Esophagus squamous epithelium (tissue), 5 donors: ENCODE data around the gene SEPHS1. TPM values are rescaled to one million over a fixed set of nuclear protein-coding genes. Genes with fewer than 3 reads are reported as not detected.

Experiments
- DNase-seq: peaks from one replicate; lab custom pipeline; 2025; lab: John Stamatoyannopoulos, UW
- H3K27ac ChIP-seq, 4 donors: fragments of 200-600 bp; sonication (generic); one replicate each; pipeline ENCODE4 v1.5.1; 2016 to 2019; ENCODE audit warnings: mild to moderate bottlenecking in 1 of 4
- H3K27me3 ChIP-seq, 4 donors: fragments of 200-600 bp; sonication (generic); 1 replicate in 3 of 4; 2 replicates in 1 of 4; pipeline versions ENCODE4 v1.5.1 to v1.6.0; 2017 to 2021; ENCODE audit warnings: antibody characterized with exemption in 1 of 4
- H3K36me3 ChIP-seq, 3 donors: fragments of 200-600 bp; sonication (generic); one replicate each; pipeline ENCODE4 v1.5.1; 2016 to 2019
- H3K4me1 ChIP-seq, 3 donors: fragments of 200-600 bp; sonication (generic); one replicate each; pipeline ENCODE4 v1.5.1; 2017 to 2019
- H3K4me3 ChIP-seq, 4 donors: fragments of 200-600 bp; sonication (generic); 1 replicate in 3 of 4; 2 replicates in 1 of 4; pipeline ENCODE4 v1.5.1; 2016 to 2019; ENCODE audit warnings: mild to moderate bottlenecking in 2 of 4, moderate library complexity in 1 of 4
- H3K9me3 ChIP-seq, 3 donors: fragments of 200-600 bp; sonication (generic); one replicate each; pipeline ENCODE4 v1.5.1; 2016 to 2019
- POLR2A ChIP-seq, 4 donors: fragments of 450-650 bp; IDR thresholded peaks; one replicate each; pipeline ENCODE4 v1.6.1; 2017; ENCODE audit warnings: antibody characterized with exemption in 4 of 4, mild to moderate bottlenecking in 4 of 4, moderate library complexity in 3 of 4
- whole genome bisulfite sequencing, 2 donors: methylation state at CpG; one replicate each; pipeline ENCODE4 v1.1.5; 2018; 5-methylcytosine and 5-hydroxymethylcytosine counted together
- intact Hi-C: fragments of 100-400 bp; cut with DNase I; formaldehyde crosslinking; loops from one replicate; pipeline ENCODE4 v1.15.0; 2022
- total RNA-seq, 4 donors: library from RNA; depleted of rRNA; stranded (reverse); fragments of >200 nt; gene quantifications; one replicate each; pipeline ENCODE4 v1.1.0, GENCODE V29; 2016
- TF ChIP-seq, protein P1 (sequence below), 6 experiments: fragments of 450-650 bp in 4 of 6; fragments of 200-600 bp in 2 of 6; sonication (generic) in 2 of 6; IDR thresholded peaks; one replicate each; pipeline ENCODE4 v1.5.1; 2016 to 2019; ENCODE audit warnings: antibody characterized with exemption in 6 of 6, mild to moderate bottlenecking in 4 of 6, moderate library complexity in 4 of 6
- donor health status: DM: yes; HTN: yes; CAD: no.

SEPHS1 gene
- total RNA-seq, 4 donors from 2014 or later = 14.5 to 30.9 (median 26.2) TPM

DNA sequence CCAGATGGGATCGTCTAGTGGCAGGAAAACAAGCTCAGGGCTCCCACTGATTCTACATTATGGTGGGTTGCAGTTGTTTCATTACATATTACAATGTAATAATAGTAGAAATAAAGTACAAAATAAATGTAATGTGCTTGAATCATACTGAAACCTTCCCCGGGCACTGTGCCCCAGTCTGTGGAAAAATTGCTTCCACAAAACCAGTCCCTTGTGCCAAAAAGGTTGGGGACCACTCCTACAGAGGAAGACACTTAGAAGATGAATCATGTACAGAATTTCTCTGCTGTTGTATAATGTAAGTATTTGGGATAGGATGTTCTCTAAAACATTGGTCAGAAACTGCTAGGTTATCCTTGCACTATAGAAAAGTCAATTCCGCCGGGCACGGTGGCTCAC is 36.9 kb downstream of the SEPHS1 start:
- no peak for DNase-seq
- H3K27me3 ChIP-seq = no peaks in the 10 kb centered on the region
- no peaks in the 10 kb centered on the region for H3K36me3 ChIP-seq
- no peak overlapping the region for H3K4me3 ChIP-seq
- intact Hi-C loops = no loop called here
- no peaks in the 10 kb centered on the region for H3K9me3 ChIP-seq
- no peak for TF ChIP-seq POLR2A (IDR thresholded peaks at IDR 0.05)
- TF ChIP-seq, protein P1, sequence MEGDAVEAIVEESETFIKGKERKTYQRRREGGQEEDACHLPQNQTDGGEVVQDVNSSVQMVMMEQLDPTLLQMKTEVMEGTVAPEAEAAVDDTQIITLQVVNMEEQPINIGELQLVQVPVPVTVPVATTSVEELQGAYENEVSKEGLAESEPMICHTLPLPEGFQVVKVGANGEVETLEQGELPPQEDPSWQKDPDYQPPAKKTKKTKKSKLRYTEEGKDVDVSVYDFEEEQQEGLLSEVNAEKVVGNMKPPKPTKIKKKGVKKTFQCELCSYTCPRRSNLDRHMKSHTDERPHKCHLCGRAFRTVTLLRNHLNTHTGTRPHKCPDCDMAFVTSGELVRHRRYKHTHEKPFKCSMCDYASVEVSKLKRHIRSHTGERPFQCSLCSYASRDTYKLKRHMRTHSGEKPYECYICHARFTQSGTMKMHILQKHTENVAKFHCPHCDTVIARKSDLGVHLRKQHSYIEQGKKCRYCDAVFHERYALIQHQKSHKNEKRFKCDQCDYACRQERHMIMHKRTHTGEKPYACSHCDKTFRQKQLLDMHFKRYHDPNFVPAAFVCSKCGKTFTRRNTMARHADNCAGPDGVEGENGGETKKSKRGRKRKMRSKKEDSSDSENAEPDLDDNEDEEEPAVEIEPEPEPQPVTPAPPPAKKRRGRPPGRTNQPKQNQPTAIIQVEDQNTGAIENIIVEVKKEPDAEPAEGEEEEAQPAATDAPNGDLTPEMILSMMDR (IDR thresholded peaks at IDR 0.05) = no peak
- H3K4me1 ChIP-seq = no peaks in the 10 kb centered on the region
- no peak overlapping the region for H3K27ac ChIP-seq
- 55 to 85% methylated on average over 4 to 5 of the region's 5 CpGs for WGBS, 2 donors

- H3K27me3 ChIP-seq = no peaks in the 10 kb centered on the region
- no peak overlapping the region for H3K27ac ChIP-seq
- TF ChIP-seq, protein P1 (IDR thresholded peaks at IDR 0.05) = no peak
- no peaks in the 10 kb centered on the region for H3K4me1 ChIP-seq
- H3K9me3 ChIP-seq = no peaks in the 10 kb centered on the region
- WGBS, 2 donors = 79 to 86% methylated on average over 6 to 7 of the region's 7 CpGs
- no peak for DNase-seq
- H3K4me3 ChIP-seq = no peak overlapping the region
- H3K36me3 ChIP-seq = no peaks in the 10 kb centered on the region
- intact Hi-C loops = no loop called here
These were observed 37.4 kb downstream of the SEPHS1 start for GRCh38 chr10:13310518-13311176.

DNA sequence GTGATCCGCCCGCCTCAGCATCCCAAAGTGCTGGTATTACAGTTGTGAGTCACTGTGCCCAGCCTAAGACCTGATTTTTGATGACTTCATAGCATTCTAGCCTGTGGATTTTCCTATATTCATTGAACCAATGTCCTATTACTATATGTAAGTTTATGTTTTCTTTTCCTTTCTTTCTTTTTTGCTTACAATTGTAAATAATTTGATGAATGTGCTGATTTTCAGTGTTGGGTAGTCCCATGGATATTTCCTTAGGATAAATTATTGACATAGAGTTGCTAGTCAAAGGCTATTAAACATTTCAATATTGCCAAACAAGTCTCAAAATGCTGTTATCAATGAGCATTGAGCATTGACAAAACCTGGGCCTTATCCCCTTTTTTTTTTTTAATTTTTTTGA is 38.3 kb downstream of the SEPHS1 start:
- H3K9me3 ChIP-seq = no peaks in the 10 kb centered on the region
- intact Hi-C loops = no loop called here
- H3K4me1 ChIP-seq = no peaks in the 10 kb centered on the region
- H3K4me3 ChIP-seq = no peak overlapping the region
- H3K36me3 ChIP-seq = no peaks in the 10 kb centered on the region
- H3K27ac ChIP-seq = no peak overlapping the region
- WGBS, 2 donors = 86 to 96% methylated on average over 2 of the region's 2 CpGs
- H3K27me3 ChIP-seq = no peaks in the 10 kb centered on the region
- TF ChIP-seq POLR2A (IDR thresholded peaks at IDR 0.05) = no peak
- TF ChIP-seq, protein P1 (IDR thresholded peaks at IDR 0.05) = no peak
- no peak for DNase-seq

GRCh38 chr10:13308096-13308495 is 40.0 kb downstream of the SEPHS1 start:
- H3K36me3 ChIP-seq = no peaks in the 10 kb centered on the region
- H3K27me3 ChIP-seq = no peaks in the 10 kb centered on the region
- no peak overlapping the region for H3K4me3 ChIP-seq
- DNase-seq = no peak
- TF ChIP-seq POLR2A (IDR thresholded peaks at IDR 0.05) = no peak
- TF ChIP-seq, protein P1 (IDR thresholded peaks at IDR 0.05) = no peak
- H3K9me3 ChIP-seq = no peaks in the 10 kb centered on the region
- WGBS, 2 donors = 41 to 54% methylated on average over 6 of the region's 6 CpGs
- intact Hi-C loops = no loop called here
- H3K4me1 ChIP-seq = no peaks in the 10 kb centered on the region
- H3K27ac ChIP-seq = no peak overlapping the region

GRCh38 chr10:13306103-13306502 is 42.0 kb downstream of the SEPHS1 start:
- DNase-seq = no peak
- intact Hi-C loops = no loop called here
- Histone ChIP-seq H3K27ac (no peak overlapping the region), H3K36me3 (no peaks in the 10 kb centered on the region), H3K4me1 (peaks cover 0 to 17% (median 4%) of the 10 kb centered on the region in 3 donors), H3K9me3 (no peaks in the 10 kb centered on the region), H3K27me3 (no peaks in the 10 kb centered on the region), H3K4me3 (no peak overlapping the region)
- TF ChIP-seq, protein P1 (IDR thresholded peaks at IDR 0.05) = no peak
- no peak for TF ChIP-seq POLR2A (IDR thresholded peaks at IDR 0.05)
- 84 to 85% methylated on average over 5 to 6 of the region's 6 CpGs for WGBS, 2 donors
